H9 (cell line): ENCODE results near the gene SLC25A19. TPM values are rescaled to one million over a fixed set of nuclear protein-coding genes. Genes with fewer than 3 reads are reported as not detected.

Experiments used
- DNase-seq: peaks from one replicate; pipeline ENCODE4 v3.0.0-alpha.2; 2017
- H2AFZ ChIP-seq: one replicate; pipeline ENCODE4 v1.6.1; 2013; ENCODE audit warnings: mild to moderate bottlenecking, low read length, control low read depth, moderate library complexity
- H2AK5ac ChIP-seq: 2 replicates; pipeline ENCODE4 v1.6.1; 2013; ENCODE audit warnings: low read length, control low read depth, mixed read lengths; ENCODE audit not compliant: insufficient read length
- H2BK120ac ChIP-seq: one replicate; pipeline ENCODE4 v1.6.1; 2013; ENCODE audit warnings: low read depth, mild to moderate bottlenecking, low read length, control low read depth, inconsistent platforms; ENCODE audit not compliant: poor library complexity, severe bottlenecking
- H2BK12ac ChIP-seq: 2 replicates; pipeline ENCODE4 v1.6.1; 2013; ENCODE audit warnings: low read length, control low read depth, mixed read lengths, low read depth; ENCODE audit not compliant: insufficient read length
- H2BK15ac ChIP-seq: 2 replicates; pipeline ENCODE4 v1.6.1; 2013; ENCODE audit warnings: low read depth, low read length, control low read depth
- H2BK20ac ChIP-seq: one replicate; pipeline ENCODE4 v1.6.1; 2013; ENCODE audit warnings: low read depth, mild to moderate bottlenecking, low read length, control low read depth, inconsistent platforms; ENCODE audit not compliant: poor library complexity, severe bottlenecking
- H2BK5ac ChIP-seq: 2 replicates; pipeline ENCODE4 v1.6.1; 2013; ENCODE audit warnings: low read length, control low read depth, mixed read lengths; ENCODE audit not compliant: insufficient read length
- H3K14ac ChIP-seq: 2 replicates; pipeline ENCODE4 v1.6.1; 2013; ENCODE audit warnings: low read length, control low read depth; ENCODE audit not compliant: insufficient read depth
- H3K18ac ChIP-seq: 2 replicates; pipeline ENCODE4 v1.6.1; 2013; ENCODE audit warnings: low read depth, mild to moderate bottlenecking, mixed read lengths, low read length, control low read depth; ENCODE audit not compliant: insufficient read length
- H3K23ac ChIP-seq: 2 replicates; pipeline ENCODE4 v1.6.1; 2013; ENCODE audit warnings: low read length, control low read depth, mixed read lengths, low read depth; ENCODE audit not compliant: insufficient read length
- H3K23me2 ChIP-seq: 2 replicates; pipeline ENCODE4 v1.6.1; 2013; ENCODE audit warnings: low read depth, mild to moderate bottlenecking, mixed read lengths, low read length, control low read depth; ENCODE audit not compliant: insufficient read length, poor library complexity, severe bottlenecking
- H3K27ac ChIP-seq: 2 replicates; pipeline ENCODE4 v1.5.1; 2013; ENCODE audit warnings: low read length, control low read depth, mixed read lengths, low read depth; ENCODE audit not compliant: insufficient read length
- H3K27me3 ChIP-seq: 2 replicates; pipeline ENCODE4 v1.6.1; 2013; ENCODE audit warnings: low read length, control low read depth, inconsistent platforms; ENCODE audit not compliant: insufficient read depth
- H3K4ac ChIP-seq: 2 replicates; pipeline ENCODE4 v1.6.1; 2013; ENCODE audit warnings: low read depth, mild to moderate bottlenecking, control low read depth, inconsistent platforms, low read length, moderate library complexity
- H3K4me1 ChIP-seq: 2 replicates; pipeline ENCODE4 v1.6.1; 2013; ENCODE audit warnings: low read length, control low read depth, inconsistent platforms; ENCODE audit not compliant: insufficient read depth
- H3K4me2 ChIP-seq: 2 replicates; pipeline ENCODE4 v1.6.1; 2013; ENCODE audit warnings: low read length, control low read depth, mixed read lengths; ENCODE audit not compliant: insufficient read length, insufficient read depth
- H3K56ac ChIP-seq: 2 replicates; pipeline ENCODE4 v1.6.1; 2013; ENCODE audit warnings: low read depth, mild to moderate bottlenecking, mixed read lengths, low read length, control low read depth; ENCODE audit not compliant: insufficient read length
- H3K79me1 ChIP-seq: 2 replicates; pipeline ENCODE4 v1.6.1; 2013; ENCODE audit warnings: low read depth, mild to moderate bottlenecking, moderate library complexity, low read length, control low read depth, inconsistent platforms; ENCODE audit not compliant: insufficient read depth, poor library complexity, severe bottlenecking
- H3K79me2 ChIP-seq: 2 replicates; pipeline ENCODE4 v1.6.1; 2013; ENCODE audit warnings: low read length, control low read depth, inconsistent platforms; ENCODE audit not compliant: insufficient read depth
- H3K9ac ChIP-seq: 2 replicates; pipeline ENCODE4 v1.6.1; 2013; ENCODE audit warnings: low read length, control low read depth, mixed read lengths; ENCODE audit not compliant: insufficient read length; ENCODE audit errors: extremely low read depth
- H3K9me3 ChIP-seq: one replicate; pipeline ENCODE4 v1.6.1; 2013; ENCODE audit warnings: low read depth, low read length, inconsistent platforms; ENCODE audit not compliant: control insufficient read depth
- H3T11ph ChIP-seq: one replicate; pipeline ENCODE4 v1.6.1; 2013; ENCODE audit warnings: mild to moderate bottlenecking, low read length, control low read depth, inconsistent platforms
- H4K20me1 ChIP-seq: one replicate; pipeline ENCODE4 v1.6.1; 2013; ENCODE audit not compliant: control insufficient read depth, insufficient read length, insufficient read depth
- H4K5ac ChIP-seq: 2 replicates; pipeline ENCODE4 v1.6.1; 2013; ENCODE audit warnings: low read depth, mild to moderate bottlenecking, mixed read lengths, low read length, control low read depth; ENCODE audit not compliant: insufficient read length
- H4K8ac ChIP-seq: replicated peaks from 2 replicates; pipeline ENCODE4 v1.6.1; 2013; ENCODE audit warnings: low read length, control low read depth, mixed read lengths, low read depth; ENCODE audit not compliant: insufficient read length
- H4K91ac ChIP-seq: 2 replicates; pipeline ENCODE4 v1.6.1; 2013; ENCODE audit warnings: low read depth, mild to moderate bottlenecking, moderate library complexity, mixed read lengths, low read length, control low read depth; ENCODE audit not compliant: insufficient read length
- H3K27ac Mint-ChIP-seq, 3 experiments: 2 replicates in 2 of 3; 3 replicates in 1 of 3; pipeline ENCODE4 v1.8.0; 2020 to 2021; ENCODE audit warnings: mixed read lengths in 3 of 3, mild to moderate bottlenecking in 1 of 3, moderate library complexity in 1 of 3
- H3K27me3 Mint-ChIP-seq: 2 replicates; pipeline ENCODE4 v1.8.0; 2021; ENCODE audit warnings: low read depth, mild to moderate bottlenecking, moderate library complexity, mixed read lengths
- H3K36me3 Mint-ChIP-seq, 3 experiments: 2 replicates in 2 of 3; 3 replicates in 1 of 3; pipeline ENCODE4 v1.8.0; 2020 to 2021; ENCODE audit warnings: low read depth in 3 of 3, mixed read lengths in 3 of 3; ENCODE audit not compliant: insufficient read depth in 1 of 3
- H3K4me1 Mint-ChIP-seq, 2 experiments: 2 replicates each; pipeline ENCODE4 v1.8.0; 2020; ENCODE audit warnings: mixed read lengths in 2 of 2
- H3K4me3 Mint-ChIP-seq, 2 experiments: 2 replicates in 1 of 2; 3 replicates in 1 of 2; pipeline ENCODE4 v1.8.0; 2020 to 2021; ENCODE audit warnings: mild to moderate bottlenecking in 2 of 2, mixed read lengths in 2 of 2, moderate library complexity in 1 of 2
- H3K9me3 Mint-ChIP-seq, 2 experiments: 2 replicates in 1 of 2; 3 replicates in 1 of 2; pipeline ENCODE4 v1.8.0; 2020; ENCODE audit warnings: mild to moderate bottlenecking in 2 of 2, mixed read lengths in 2 of 2, moderate library complexity in 1 of 2
- CTCF ChIP-seq: fragments of 200-600 bp; sonication (generic); conservative IDR thresholded peaks from 3 replicates; pipeline ENCODE4 v1.8.0; 2021; ENCODE audit warnings: antibody characterized with exemption, mild to moderate bottlenecking
- WGBS: extraction: QIAGEN DNeasy Blood & Tissue Kit; methylation state at CpG from one replicate; pipeline ENCODE4 v1.1.7; 2013; ENCODE audit warnings: missing lambda C conversion rate, low lambda C conversion rate, mixed read lengths; ENCODE audit not compliant: insufficient read length; ENCODE audit errors: extremely low coverage; 5-methylcytosine and 5-hydroxymethylcytosine counted together
- total RNA-seq: library from RNA; stranded (reverse); gene quantifications from 2 replicates; pipeline ENCODE4 v1.2.1, GENCODE V29; 2021

Gene SLC25A19
- total RNA-seq, 1 experiment from 2014 or later = 24.2 TPM

- peaks cover 8 to 50% (median 49%) of the 10 kb centered on the region in 3 experiments; a peak in 6 of 7 replicates for H3K36me3 Mint-ChIP-seq
- no peak overlapping the region for H3K27ac ChIP-seq
- peak overlapping the region in 1 of 3 experiments; percentile 85; a peak in 2 of 7 replicates for H3K27ac Mint-ChIP-seq
These were observed 22.2 kb downstream of the SLC25A19 start for GRCh38 chr17:75267153-75267410.

More at GRCh38 chr17:75267153-75267410, 22.2 kb downstream of the SLC25A19 start:
- H3T11ph ChIP-seq = no peak overlapping the region
- H4K20me1 ChIP-seq = no peaks in the 10 kb centered on the region
- Mint-ChIP-seq H3K4me3 (no peak overlapping the region), H3K27me3 (no peaks in the 10 kb centered on the region; the same call in 1 of the 2 replicates), H3K4me1 (peaks cover 24 to 31% of the 10 kb centered on the region in 2 experiments), H3K9me3 (no peaks in the 10 kb centered on the region)
- no peak overlapping the region for H3K9ac ChIP-seq
- peaks cover 2% of the 10 kb centered on the region; the same call in 1 of the 2 replicates for H3K79me2 ChIP-seq
- no peak overlapping the region for H3K18ac ChIP-seq
- no peak overlapping the region for H2BK20ac ChIP-seq
- H4K5ac ChIP-seq = no peak overlapping the region
- DNase-seq = no peak
- peaks cover 23% of the 10 kb centered on the region for H3K23me2 ChIP-seq
- H3K4ac ChIP-seq = no peak overlapping the region
- no peak overlapping the region for H3K14ac ChIP-seq
- no peaks in the 10 kb centered on the region for H3K9me3 ChIP-seq
- no peak overlapping the region for H3K4me2 ChIP-seq
- H3K27me3 ChIP-seq = no peaks in the 10 kb centered on the region
- TF ChIP-seq CTCF = no peak
- H2BK15ac ChIP-seq = no peak overlapping the region
- H3K23ac ChIP-seq = no peak overlapping the region
- no peak overlapping the region for H4K91ac ChIP-seq
- no peak overlapping the region for H2BK12ac ChIP-seq
- no peak overlapping the region for H2BK120ac ChIP-seq
- H2BK5ac ChIP-seq = no peak overlapping the region
- no peak overlapping the region for H3K56ac ChIP-seq
- no peak overlapping the region for H4K8ac ChIP-seq
- no peak overlapping the region for H2AK5ac ChIP-seq
- WGBS = no CpG with 5 or more reads among the region's 2 CpGs
- H3K4me1 ChIP-seq = no peaks in the 10 kb centered on the region
- no peak overlapping the region for H2AFZ ChIP-seq
- H3K79me1 ChIP-seq = no peaks in the 10 kb centered on the region
